ENCODE data around the gene ELK1. TPM values are rescaled to one million over a fixed set of nuclear protein-coding genes. Genes with fewer than 3 reads are reported as not detected.
"Not testable (repeated sequence)": the region's sequence is repeated elsewhere in the genome, so short reads cannot be mapped to it uniquely, and the experiment has no call there.

ELK1 gene
- total and polyA plus RNA-seq, 2 donors: 10.8 to 21.7 TPM

GRCh38 chrX:47674776-47675175, 24.4 kb upstream of the ELK1 start:
- no peaks in the 10 kb centered on the region for H3K36me3 ChIP-seq (ENCODE audit: control insufficient read depth in 2 of 2, insufficient read depth in 2 of 2, low read length in 1 of 2)
- no peak overlapping the region for H3K4me3 ChIP-seq (ENCODE audit: low read length in 2 of 2)
- no peaks in the 10 kb centered on the region for H3K27me3 ChIP-seq (ENCODE audit: control insufficient read depth in 2 of 2, insufficient read depth in 1 of 2, low read length in 1 of 2)
- H3K27ac ChIP-seq (ENCODE audit: low read depth in 1 of 2, low read length in 1 of 2): no peak overlapping the region
- no peaks in the 10 kb centered on the region for H3K9me3 ChIP-seq (ENCODE audit: control insufficient read depth in 2 of 2, insufficient read depth in 1 of 2, low read length in 1 of 2)
- WGBS: 95% methylated on average over 5 of the region's 5 CpGs
- no peaks in the 10 kb centered on the region for H3K4me1 ChIP-seq (ENCODE audit: control insufficient read depth in 2 of 2, insufficient read depth in 2 of 2, low read length in 2 of 2)
- no peak for DNase-seq (ENCODE audit: low read depth in 6 of 9, low spot score in 9 of 9)

DNA sequence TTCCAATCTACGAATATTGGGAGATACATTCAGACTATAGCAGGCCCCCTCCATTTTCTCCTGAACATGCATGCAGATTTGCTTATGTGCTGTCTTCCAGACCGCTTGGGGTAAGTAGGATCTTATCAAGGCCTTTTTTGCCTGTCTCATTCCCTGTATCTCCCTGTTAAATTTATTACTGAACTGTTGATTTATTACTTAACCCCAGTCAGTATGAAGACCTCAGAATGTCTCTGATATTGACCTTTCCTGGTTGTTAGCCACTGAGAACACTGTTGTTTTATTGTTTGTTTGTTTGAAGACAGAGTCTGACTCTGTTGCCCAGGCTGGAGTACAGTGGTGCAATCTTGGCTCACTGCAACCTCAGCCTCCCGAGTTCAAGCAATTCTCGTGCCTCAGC, 15.4 kb upstream of the ELK1 start:
- not testable (repeated sequence) for H3K4me3 ChIP-seq (ENCODE audit: low read length in 2 of 2); H3K9me3 ChIP-seq (ENCODE audit: control insufficient read depth in 2 of 2, insufficient read depth in 1 of 2, low read length in 1 of 2); H3K4me1 ChIP-seq (ENCODE audit: control insufficient read depth in 2 of 2, insufficient read depth in 2 of 2, low read length in 2 of 2); H3K36me3 ChIP-seq (ENCODE audit: control insufficient read depth in 2 of 2, insufficient read depth in 2 of 2, low read length in 1 of 2); H3K27ac ChIP-seq (ENCODE audit: low read depth in 1 of 2, low read length in 1 of 2); DNase-seq (ENCODE audit: low read depth in 6 of 9, low spot score in 9 of 9); H3K27me3 ChIP-seq (ENCODE audit: control insufficient read depth in 2 of 2, insufficient read depth in 1 of 2, low read length in 1 of 2)
- 99% methylated on average over 4 of the region's 4 CpGs for WGBS

- Histone ChIP-seq H3K27ac (ENCODE audit: low read depth in 1 of 2, low read length in 1 of 2) (peak overlapping the region in 1 of 2 donors; percentile 26), H3K27me3 (ENCODE audit: control insufficient read depth in 2 of 2, insufficient read depth in 1 of 2, low read length in 1 of 2) (no peaks in the 10 kb centered on the region), H3K4me3 (ENCODE audit: low read length in 2 of 2) (no peak overlapping the region), H3K4me1 (ENCODE audit: control insufficient read depth in 2 of 2, insufficient read depth in 2 of 2, low read length in 2 of 2) (peaks cover 0 to 2% of the 10 kb centered on the region in 2 donors), H3K36me3 (ENCODE audit: control insufficient read depth in 2 of 2, insufficient read depth in 2 of 2, low read length in 1 of 2) (no peaks in the 10 kb centered on the region), H3K9me3 (ENCODE audit: control insufficient read depth in 2 of 2, insufficient read depth in 1 of 2, low read length in 1 of 2) (no peaks in the 10 kb centered on the region)
- no peak for DNase-seq (ENCODE audit: low read depth in 6 of 9, low spot score in 9 of 9)
- 93% methylated on average over 5 of the region's 5 CpGs for WGBS
These were observed 14.4 kb upstream of the ELK1 start for GRCh38 chrX:47664737-47665136.

DNA sequence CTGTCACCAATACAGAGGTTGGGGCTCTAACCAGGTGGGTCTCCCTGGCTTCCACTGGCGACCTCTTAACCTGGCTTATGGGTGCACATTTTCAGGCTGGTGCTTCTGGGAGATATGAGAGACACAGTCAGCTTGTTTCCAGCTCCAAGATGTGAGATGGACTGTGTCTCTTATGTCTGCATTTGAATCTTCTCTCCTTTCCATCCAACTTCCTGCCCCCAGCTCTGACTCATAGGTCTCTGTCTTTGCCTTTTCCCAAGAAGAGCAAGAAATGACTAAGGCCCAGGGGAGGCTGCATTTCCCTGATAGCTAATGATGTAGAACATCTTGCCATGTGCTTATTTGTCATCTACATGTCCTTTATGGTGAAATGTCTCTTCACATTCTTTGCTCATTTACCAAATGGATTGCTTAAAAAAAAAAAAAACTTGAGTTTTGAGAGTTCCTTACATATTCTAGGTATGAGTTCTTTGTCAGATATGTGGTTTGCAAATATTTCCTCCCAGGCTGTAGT, 11.8 kb upstream of the ELK1 start:
- H3K9me3 ChIP-seq (ENCODE audit: control insufficient read depth in 2 of 2, insufficient read depth in 1 of 2, low read length in 1 of 2): no peaks in the 10 kb centered on the region
- H3K36me3 ChIP-seq (ENCODE audit: control insufficient read depth in 2 of 2, insufficient read depth in 2 of 2, low read length in 1 of 2): peaks cover 2 to 4% of the 10 kb centered on the region in 2 donors
- no peak for DNase-seq (ENCODE audit: low read depth in 6 of 9, low spot score in 9 of 9)
- no peak overlapping the region for H3K4me3 ChIP-seq (ENCODE audit: low read length in 2 of 2)
- 92% methylated on average over 1 of the region's 1 CpG for WGBS
- no peak overlapping the region for H3K27ac ChIP-seq (ENCODE audit: low read depth in 1 of 2, low read length in 1 of 2)
- H3K27me3 ChIP-seq (ENCODE audit: control insufficient read depth in 2 of 2, insufficient read depth in 1 of 2, low read length in 1 of 2): no peaks in the 10 kb centered on the region
- H3K4me1 ChIP-seq (ENCODE audit: control insufficient read depth in 2 of 2, insufficient read depth in 2 of 2, low read length in 2 of 2): peaks cover 0 to 5% of the 10 kb centered on the region in 2 donors

GRCh38 chrX:47661539-47661938, 11.2 kb upstream of the ELK1 start:
- WGBS: 95% methylated on average over 7 of the region's 7 CpGs

GRCh38 chrX:47659421-47659726, 9.0 kb upstream of the ELK1 start:
- H3K9me3 ChIP-seq (ENCODE audit: control insufficient read depth in 2 of 2, insufficient read depth in 1 of 2, low read length in 1 of 2): no peaks in the 10 kb centered on the region
- H3K4me1 ChIP-seq (ENCODE audit: control insufficient read depth in 2 of 2, insufficient read depth in 2 of 2, low read length in 2 of 2): peaks cover 0 to 3% of the 10 kb centered on the region in 2 donors
- 28% methylated on average over 8 of the region's 8 CpGs for WGBS
- H3K4me3 ChIP-seq (ENCODE audit: low read length in 2 of 2): peak overlapping the region; percentile 58 to 71
- no peaks in the 10 kb centered on the region for H3K27me3 ChIP-seq (ENCODE audit: control insufficient read depth in 2 of 2, insufficient read depth in 1 of 2, low read length in 1 of 2)
- no peak for DNase-seq (ENCODE audit: low read depth in 6 of 9, low spot score in 9 of 9)
- H3K36me3 ChIP-seq (ENCODE audit: control insufficient read depth in 2 of 2, insufficient read depth in 2 of 2, low read length in 1 of 2): peaks cover 18% of the 10 kb centered on the region in 2 donors
- H3K27ac ChIP-seq (ENCODE audit: low read depth in 1 of 2, low read length in 1 of 2): peak overlapping the region; percentile 96 to 97

More at GRCh38 chrX:47661539-47661938, 11.2 kb upstream of the ELK1 start:
- no peak overlapping the region for H3K27ac ChIP-seq (ENCODE audit: low read depth in 1 of 2, low read length in 1 of 2)
- H3K27me3 ChIP-seq (ENCODE audit: control insufficient read depth in 2 of 2, insufficient read depth in 1 of 2, low read length in 1 of 2): no peaks in the 10 kb centered on the region
- no peak overlapping the region for H3K4me3 ChIP-seq (ENCODE audit: low read length in 2 of 2)
- no peaks in the 10 kb centered on the region for H3K9me3 ChIP-seq (ENCODE audit: control insufficient read depth in 2 of 2, insufficient read depth in 1 of 2, low read length in 1 of 2)
- H3K4me1 ChIP-seq (ENCODE audit: control insufficient read depth in 2 of 2, insufficient read depth in 2 of 2, low read length in 2 of 2): peaks cover 0 to 5% of the 10 kb centered on the region in 2 donors
- H3K36me3 ChIP-seq (ENCODE audit: control insufficient read depth in 2 of 2, insufficient read depth in 2 of 2, low read length in 1 of 2): peaks cover 9 to 10% of the 10 kb centered on the region in 2 donors
- no peak for DNase-seq (ENCODE audit: low read depth in 6 of 9, low spot score in 9 of 9)

DNA sequence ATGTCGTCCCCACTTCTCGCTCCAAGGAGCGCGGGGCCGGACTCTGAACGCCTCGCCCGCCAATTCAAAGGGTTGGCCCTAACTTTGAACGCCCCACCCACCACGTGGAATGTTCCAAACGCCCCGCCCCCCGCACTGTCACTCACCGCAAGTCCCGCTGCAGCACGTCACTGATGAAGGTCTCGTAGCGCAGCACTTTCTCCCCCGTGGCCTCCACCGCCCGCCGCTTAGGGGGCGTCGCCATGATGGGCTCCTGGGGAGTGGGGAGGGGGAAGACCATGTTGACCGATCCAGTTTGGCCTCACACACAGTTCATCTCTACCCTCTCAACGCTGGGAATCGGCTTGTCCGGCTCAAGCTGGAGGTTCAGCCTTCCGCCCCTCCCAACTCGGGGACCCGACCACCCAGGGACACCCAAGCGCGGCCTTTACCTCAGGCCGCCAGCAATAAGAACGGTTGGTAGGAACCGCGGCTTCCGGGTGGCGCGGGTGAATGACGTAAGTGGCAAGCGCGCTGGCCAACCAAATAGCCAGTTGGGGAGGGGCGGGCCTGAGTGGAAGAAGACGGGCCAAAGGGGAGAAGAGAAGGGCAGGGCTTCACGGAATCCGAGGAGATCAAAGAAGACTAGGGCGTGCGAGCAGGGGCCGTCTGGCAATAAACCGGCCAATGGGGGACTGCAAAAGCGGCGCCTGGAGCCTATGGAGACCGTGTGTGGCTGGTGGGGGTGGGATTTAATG, 8.5 kb upstream of the ELK1 start, which contains the start of gene UXT:
UXT (minus strand) TSS at position 497 of the 737 bp plus-strand sequence; CDS start at position 244, 253 bp downstream.
- 1% methylated on average over 54 of the region's 54 CpGs for WGBS
- H3K4me1 ChIP-seq (ENCODE audit: control insufficient read depth in 2 of 2, insufficient read depth in 2 of 2, low read length in 2 of 2): peaks cover 0 to 3% of the 10 kb centered on the region in 2 donors
- peak; percentile 56 to 92 (median 77) for DNase-seq (ENCODE audit: low read depth in 6 of 9, low spot score in 9 of 9)

GRCh38 chrX:47658301-47658683, 7.9 kb upstream of the ELK1 start:
- no peak for DNase-seq (ENCODE audit: low read depth in 6 of 9, low spot score in 9 of 9)
- Histone ChIP-seq H3K36me3 (ENCODE audit: control insufficient read depth in 2 of 2, insufficient read depth in 2 of 2, low read length in 1 of 2) (peaks cover 18 to 23% of the 10 kb centered on the region in 2 donors), H3K27ac (ENCODE audit: low read depth in 1 of 2, low read length in 1 of 2) (peak overlapping the region; percentile 96 to 97), H3K4me3 (ENCODE audit: low read length in 2 of 2) (peak overlapping the region; percentile 58 to 71), H3K27me3 (ENCODE audit: control insufficient read depth in 2 of 2, insufficient read depth in 1 of 2, low read length in 1 of 2) (no peaks in the 10 kb centered on the region), H3K9me3 (ENCODE audit: control insufficient read depth in 2 of 2, insufficient read depth in 1 of 2, low read length in 1 of 2) (no peaks in the 10 kb centered on the region), H3K4me1 (ENCODE audit: control insufficient read depth in 2 of 2, insufficient read depth in 2 of 2, low read length in 2 of 2) (peaks cover 0 to 3% of the 10 kb centered on the region in 2 donors)
- WGBS: 3% methylated on average over 13 of the region's 13 CpGs

More for the DNA sequence above, 8.5 kb upstream of the ELK1 start, which contains the start of gene UXT:
- Histone ChIP-seq H3K9me3 (ENCODE audit: control insufficient read depth in 2 of 2, insufficient read depth in 1 of 2, low read length in 1 of 2) (no peaks in the 10 kb centered on the region), H3K27ac (ENCODE audit: low read depth in 1 of 2, low read length in 1 of 2) (peak within 1 kb of the TSS; percentile 96 to 97), H3K36me3 (ENCODE audit: control insufficient read depth in 2 of 2, insufficient read depth in 2 of 2, low read length in 1 of 2) (peaks cover 18% of the 10 kb centered on the region in 2 donors), H3K4me3 (ENCODE audit: low read length in 2 of 2) (peak within 1 kb of the TSS; percentile 58 to 71), H3K27me3 (ENCODE audit: control insufficient read depth in 2 of 2, insufficient read depth in 1 of 2, low read length in 1 of 2) (no peaks in the 10 kb centered on the region)

DNA sequence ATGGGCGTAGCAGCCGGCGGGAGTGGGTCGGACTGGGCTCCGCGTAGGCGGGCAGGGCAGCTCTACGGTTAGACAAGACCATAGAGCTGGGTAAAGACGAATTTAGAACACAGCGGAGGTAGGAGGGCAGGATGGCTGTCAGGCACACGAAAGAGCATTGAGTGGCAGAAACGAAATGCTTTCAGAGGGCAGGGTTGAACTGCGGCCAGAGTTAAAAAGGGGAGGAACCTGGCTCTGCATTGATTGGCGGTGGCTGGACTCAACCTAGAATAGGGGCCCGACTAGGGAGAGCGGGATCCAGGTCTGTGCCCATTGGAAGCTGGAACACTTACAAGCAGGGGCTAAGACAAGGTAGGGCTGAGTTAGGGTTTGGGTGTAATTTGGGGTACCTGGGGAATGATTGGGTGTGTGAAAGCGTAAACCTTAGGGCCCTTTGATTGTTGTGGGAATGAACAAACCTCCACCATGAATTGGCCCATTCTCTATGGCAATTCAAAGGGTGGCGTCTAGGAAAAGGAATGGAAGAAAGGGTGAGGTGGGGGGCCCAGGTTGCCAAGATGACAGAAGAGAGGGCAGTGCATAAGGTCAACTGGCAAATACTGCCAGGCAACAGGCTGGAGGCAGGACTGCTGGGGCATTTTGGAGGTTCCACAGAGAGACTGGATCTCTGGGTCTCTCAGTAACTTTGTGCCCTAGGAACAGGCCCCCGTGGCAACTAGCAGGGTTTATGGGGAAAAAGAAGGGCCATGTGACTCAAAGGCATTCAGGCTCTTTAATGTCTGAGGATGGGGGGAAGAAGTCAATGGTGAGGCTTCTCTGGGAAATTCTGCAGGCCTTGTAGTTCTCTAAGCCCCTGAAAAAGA, 911 bp upstream of the ELK1 start:
- DNase-seq (ENCODE audit: low read depth in 6 of 9, low spot score in 9 of 9): no peak
- H3K4me3 ChIP-seq (ENCODE audit: low read length in 2 of 2): peak overlapping the region; percentile 63 to 70

More for the DNA sequence above, 911 bp upstream of the ELK1 start:
- WGBS: 22% methylated on average over 19 of the region's 19 CpGs
- H3K27me3 ChIP-seq (ENCODE audit: control insufficient read depth in 2 of 2, insufficient read depth in 1 of 2, low read length in 1 of 2): no peaks in the 10 kb centered on the region
- no peaks in the 10 kb centered on the region for H3K9me3 ChIP-seq (ENCODE audit: control insufficient read depth in 2 of 2, insufficient read depth in 1 of 2, low read length in 1 of 2)
- peaks cover 6 to 17% of the 10 kb centered on the region in 2 donors for H3K36me3 ChIP-seq (ENCODE audit: control insufficient read depth in 2 of 2, insufficient read depth in 2 of 2, low read length in 1 of 2)
- peak overlapping the region; percentile 58 to 64 for H3K27ac ChIP-seq (ENCODE audit: low read depth in 1 of 2, low read length in 1 of 2)
- H3K4me1 ChIP-seq (ENCODE audit: control insufficient read depth in 2 of 2, insufficient read depth in 2 of 2, low read length in 2 of 2): peaks cover 9 to 22% of the 10 kb centered on the region in 2 donors

All from thymus (tissue), 11 donors.